ENCODE data around the gene AFF3. TPM values are rescaled to one million over a fixed set of nuclear protein-coding genes. Genes with fewer than 3 reads are reported as not detected.
"Not testable (repeated sequence)": the region's sequence is repeated elsewhere in the genome, so short reads cannot be mapped to it uniquely, and the experiment has no call there.

AFF3 gene
- total and polyA plus RNA-seq, 5 donors, result 4.0 to 22.0 (median 17.8) TPM

DNA sequence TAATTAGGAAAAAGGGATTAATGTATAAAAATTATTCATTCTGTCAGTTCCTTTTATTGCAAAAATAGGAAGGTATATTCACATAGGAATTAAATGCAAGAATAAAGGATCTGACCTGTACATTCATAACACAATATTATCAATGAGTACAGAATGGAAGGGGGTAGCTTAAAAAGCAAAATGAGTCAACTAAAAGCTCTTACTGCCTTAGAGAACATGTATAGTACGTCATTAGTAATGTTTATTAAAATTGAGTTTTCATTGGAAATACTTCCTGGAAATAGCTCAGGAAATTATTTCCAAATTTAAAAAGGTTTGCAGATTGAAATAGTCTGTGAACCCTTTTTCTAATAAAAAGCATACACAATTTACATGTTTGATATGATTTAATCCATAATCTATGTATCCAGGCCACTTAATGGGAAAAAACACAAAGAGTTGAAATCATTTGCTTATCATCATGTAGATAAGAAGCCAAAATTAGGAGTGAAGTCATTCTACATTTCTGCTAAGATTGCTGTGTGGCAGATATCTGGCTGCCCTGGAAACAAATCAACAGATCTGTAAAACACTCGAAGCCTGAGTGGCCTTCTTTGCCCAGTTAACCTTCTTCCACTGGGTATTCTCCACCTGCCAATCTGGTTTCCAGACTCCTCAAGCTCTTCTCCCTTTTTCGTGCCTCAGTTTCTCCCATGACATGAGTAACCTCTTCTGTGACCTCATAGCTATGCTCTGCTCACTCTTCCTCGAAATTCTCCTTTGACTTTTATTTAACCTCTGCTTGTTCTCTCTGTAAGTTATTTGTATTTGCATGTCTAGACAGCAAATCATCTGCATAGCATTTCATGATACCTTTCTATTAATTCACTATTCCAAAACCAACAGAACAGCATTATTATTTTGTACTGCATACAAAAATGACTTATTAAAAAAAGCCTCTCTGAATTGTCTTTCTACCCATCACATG lies 471.3 kb downstream of the AFF3 start:
- Histone ChIP-seq H3K4me1 (ENCODE audit: control insufficient read depth, insufficient read depth, low read length) (peaks cover 3% of the 10 kb centered on the region), H3K27me3 (ENCODE audit: control insufficient read depth, insufficient read depth) (no peaks in the 10 kb centered on the region), H3K27ac (ENCODE audit: low read length) (peak overlapping the region; percentile 77), H3K9me3 (ENCODE audit: control insufficient read depth, low read length) (no peaks in the 10 kb centered on the region), H3K4me3 (ENCODE audit: low read length) (no peak overlapping the region)
- intact Hi-C loops (cut with DNase I), result no loop called here
- 21% methylated on average over 4 of the region's 4 CpGs for WGBS
- DNase-seq, result no peak
- ATAC-seq, result peak; percentile 76 to 77

DNA sequence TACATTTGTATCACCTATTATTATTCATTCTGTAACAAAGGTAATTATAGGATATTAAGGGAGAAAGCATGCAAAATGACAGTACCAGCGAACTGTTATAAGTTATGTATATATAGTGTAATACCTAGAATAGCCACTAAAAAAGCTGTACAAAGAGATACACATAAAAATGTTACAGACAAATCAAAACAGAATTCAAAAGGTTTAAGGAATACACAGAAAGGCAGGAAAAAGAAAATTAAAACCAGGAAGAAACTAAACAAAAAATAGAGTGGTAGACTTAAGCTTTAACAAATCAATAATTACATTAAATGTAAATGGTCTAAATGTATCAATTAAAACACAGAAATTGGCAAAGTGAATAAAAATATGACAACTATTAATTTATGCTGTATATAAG lies 476.1 kb downstream of the AFF3 start:
- no peak overlapping the region for H3K4me3 ChIP-seq (ENCODE audit: low read length)
- 97% methylated on average over 1 of the region's 1 CpG for WGBS
- ATAC-seq, result no peak

DNA sequence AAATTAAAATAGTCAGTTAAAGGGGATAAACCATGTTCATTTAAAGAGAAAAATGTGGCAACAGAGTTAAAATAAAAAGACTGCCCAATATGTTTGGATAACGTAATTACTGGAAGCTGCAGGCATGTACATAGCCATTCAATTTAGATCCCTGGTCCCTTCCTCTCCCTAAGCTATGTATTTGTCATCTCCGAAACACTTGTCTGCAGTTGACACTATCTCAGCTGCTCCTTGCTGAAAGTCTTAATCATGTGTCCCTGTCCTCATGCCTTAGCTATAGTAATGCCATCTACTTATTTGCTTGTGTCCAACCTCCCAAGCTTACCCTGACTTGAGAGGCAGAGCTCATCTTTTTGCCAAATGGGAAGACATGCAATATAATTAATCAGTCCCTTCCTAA lies 478.7 kb downstream of the AFF3 start:
- no peak for DNase-seq
- WGBS, result 69% methylated on average over 2 of the region's 2 CpGs
- no peaks in the 10 kb centered on the region for H3K27me3 ChIP-seq (ENCODE audit: control insufficient read depth, insufficient read depth)
- intact Hi-C loops (cut with DNase I), result no loop called here
- peaks cover 4% of the 10 kb centered on the region for H3K4me1 ChIP-seq (ENCODE audit: control insufficient read depth, insufficient read depth, low read length)
- no peaks in the 10 kb centered on the region for H3K9me3 ChIP-seq (ENCODE audit: control insufficient read depth, low read length)
- H3K4me3 ChIP-seq (ENCODE audit: low read length), result no peak overlapping the region
- ATAC-seq, result no peak
- H3K27ac ChIP-seq (ENCODE audit: low read length), result peak overlapping the region; percentile 62

More for the DNA sequence above, 476.1 kb downstream of the AFF3 start:
- Histone ChIP-seq H3K4me1 (ENCODE audit: control insufficient read depth, insufficient read depth, low read length) (no peaks in the 10 kb centered on the region), H3K9me3 (ENCODE audit: control insufficient read depth, low read length) (no peaks in the 10 kb centered on the region), H3K27me3 (ENCODE audit: control insufficient read depth, insufficient read depth) (no peaks in the 10 kb centered on the region), H3K27ac (ENCODE audit: low read length) (no peak overlapping the region)
- DNase-seq, result no peak
- intact Hi-C loops (cut with DNase I), result no loop called here

DNA sequence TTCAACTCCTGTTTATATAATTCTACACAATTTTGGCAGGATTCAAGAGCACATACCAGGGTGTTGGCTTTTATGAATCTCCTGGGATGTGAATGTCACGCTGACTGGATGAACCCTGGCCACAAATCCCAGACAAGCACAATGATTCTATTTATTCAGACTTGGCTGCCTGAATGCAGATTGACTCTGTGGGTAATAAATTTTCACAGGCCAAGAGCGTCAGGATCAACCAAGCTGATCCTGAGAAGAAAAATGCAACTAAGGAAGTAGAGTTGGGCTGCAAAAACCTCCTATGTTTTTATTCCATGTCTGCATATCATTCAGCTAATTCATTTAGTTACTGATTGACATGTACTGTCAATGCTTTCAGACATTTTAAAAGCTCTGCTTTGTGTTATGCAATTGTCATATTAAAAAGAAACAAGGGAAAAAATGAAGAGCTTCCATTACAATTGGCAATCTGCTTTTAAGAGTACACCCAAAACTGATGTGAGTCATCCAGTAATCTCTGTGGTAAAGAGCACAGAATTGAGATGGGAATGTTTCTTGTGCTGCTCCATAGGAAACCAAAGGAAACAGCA lies 479.5 kb downstream of the AFF3 start:
- Histone ChIP-seq H3K27me3 (ENCODE audit: control insufficient read depth, insufficient read depth) (no peaks in the 10 kb centered on the region), H3K9me3 (ENCODE audit: control insufficient read depth, low read length) (no peaks in the 10 kb centered on the region), H3K27ac (ENCODE audit: low read length) (peak overlapping the region; percentile 17), H3K4me1 (ENCODE audit: control insufficient read depth, insufficient read depth, low read length) (peaks cover 4% of the 10 kb centered on the region), H3K4me3 (ENCODE audit: low read length) (no peak overlapping the region)
- intact Hi-C loops (cut with DNase I), result no loop called here
- ATAC-seq, result peak; percentile 92 to 93
- DNase-seq, result peak in 2 of 3 donors; percentile 29 to 66
- 16% methylated on average over 2 of the region's 2 CpGs for WGBS

DNA sequence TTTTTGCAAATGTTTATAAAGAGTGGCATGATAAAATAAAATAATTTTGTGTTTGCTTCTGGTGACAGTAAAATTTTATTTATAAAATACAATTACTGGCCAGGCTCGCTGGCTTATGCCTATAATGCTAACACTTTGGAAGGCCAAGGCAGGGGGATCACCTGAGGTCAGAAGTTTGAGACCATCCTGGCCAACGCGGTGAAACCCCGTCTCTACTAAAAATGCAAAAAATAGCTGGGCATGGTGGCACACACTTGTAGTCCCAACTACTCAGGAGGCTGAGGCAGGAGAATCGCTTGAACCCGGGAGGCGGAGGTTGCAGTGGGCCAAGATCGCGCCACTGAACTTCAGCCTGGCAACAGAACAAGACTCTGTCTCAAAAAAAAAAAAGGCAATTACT lies 480.6 kb downstream of the AFF3 start:
- H3K27ac ChIP-seq (ENCODE audit: low read length); intact Hi-C loops (cut with DNase I); H3K27me3 ChIP-seq (ENCODE audit: control insufficient read depth, insufficient read depth); H3K9me3 ChIP-seq (ENCODE audit: control insufficient read depth, low read length); H3K4me1 ChIP-seq (ENCODE audit: control insufficient read depth, insufficient read depth, low read length); DNase-seq; H3K4me3 ChIP-seq (ENCODE audit: low read length); ATAC-seq: not testable (repeated sequence)
- 89% methylated on average over 9 of the region's 9 CpGs for WGBS

DNA sequence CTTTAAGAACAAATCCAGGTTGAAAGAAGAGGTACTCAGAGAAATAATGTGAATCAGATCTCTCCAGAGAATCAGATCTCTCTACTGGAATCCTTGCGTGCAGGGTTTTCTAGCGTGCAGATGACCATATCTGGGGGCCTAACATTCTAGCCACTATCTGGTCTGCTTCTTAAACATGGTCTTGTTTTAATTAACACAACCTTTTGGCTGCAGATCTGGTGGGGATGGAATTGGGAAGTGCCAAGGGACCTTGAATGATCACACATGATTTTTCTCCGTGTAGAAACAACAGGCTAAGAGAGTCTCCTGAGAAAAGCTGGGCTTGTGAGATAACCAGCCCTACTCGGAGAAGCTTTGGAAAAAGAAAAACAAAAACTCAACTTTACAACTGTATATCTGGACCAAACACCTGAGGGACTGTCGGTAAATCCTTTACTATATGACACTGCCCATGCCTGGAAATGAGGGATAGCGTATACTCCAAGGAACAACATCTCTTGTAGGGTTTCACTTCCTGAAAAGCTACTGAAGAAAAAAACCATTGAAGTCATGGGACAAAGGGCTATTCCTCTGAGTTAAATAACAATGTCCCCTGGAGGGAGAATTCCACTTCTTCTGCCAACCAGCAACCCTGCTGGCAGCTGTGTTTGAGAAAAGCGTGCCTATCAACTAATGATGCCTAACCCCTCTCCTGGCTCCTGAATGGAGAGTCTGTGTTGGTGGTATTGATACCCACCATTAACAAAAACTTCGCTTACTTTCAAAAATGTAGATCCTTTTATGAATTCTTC lies 481.6 kb downstream of the AFF3 start:
- ATAC-seq (no peak), DNase-seq (peak in 1 of 3 donors; percentile 60)
- H3K9me3 ChIP-seq (ENCODE audit: control insufficient read depth, low read length), result no peaks in the 10 kb centered on the region
- intact Hi-C loops (cut with DNase I), result no loop called here
- peak overlapping the region; percentile 78 for H3K27ac ChIP-seq (ENCODE audit: low read length)
- H3K4me3 ChIP-seq (ENCODE audit: low read length), result no peak overlapping the region
- WGBS, result 57% methylated on average over 8 of the region's 8 CpGs
- H3K4me1 ChIP-seq (ENCODE audit: control insufficient read depth, insufficient read depth, low read length), result peaks cover 4% of the 10 kb centered on the region
- H3K27me3 ChIP-seq (ENCODE audit: control insufficient read depth, insufficient read depth), result no peaks in the 10 kb centered on the region

DNA sequence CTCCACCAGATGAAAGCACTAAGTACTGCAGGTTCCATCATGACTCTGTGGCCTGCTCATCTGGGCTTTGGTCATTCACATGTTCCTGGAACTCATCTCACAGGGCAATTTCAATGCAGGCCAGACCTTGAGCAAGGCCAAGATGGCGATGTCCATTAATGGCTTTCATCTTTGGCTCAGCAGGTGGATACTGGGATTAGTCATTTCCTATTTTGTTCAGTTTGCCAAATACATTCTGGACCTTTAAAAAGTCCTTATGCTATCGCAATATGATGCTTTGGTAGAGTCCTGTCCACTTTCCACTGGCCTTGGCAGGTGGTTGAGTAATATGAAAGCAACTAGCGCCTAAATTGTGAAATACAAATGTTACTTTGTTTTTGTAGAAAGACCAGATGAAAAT lies 482.5 kb downstream of the AFF3 start:
- intact Hi-C loops (cut with DNase I), result loop anchor here in 1 of 4 donors (10.0 kb wide), 1 partner anchor 55 kb away; no protein-coding TSS in a partner anchor
- DNase-seq (no peak), ATAC-seq (peak in 1 of 2 donors; percentile 23)
- H3K4me1 ChIP-seq (ENCODE audit: control insufficient read depth, insufficient read depth, low read length), result peaks cover 4% of the 10 kb centered on the region
- 74% methylated on average over 3 of the region's 3 CpGs for WGBS
- H3K27ac ChIP-seq (ENCODE audit: low read length), result no peak overlapping the region
- H3K9me3 ChIP-seq (ENCODE audit: control insufficient read depth, low read length), result no peaks in the 10 kb centered on the region
- no peaks in the 10 kb centered on the region for H3K27me3 ChIP-seq (ENCODE audit: control insufficient read depth, insufficient read depth)
- H3K4me3 ChIP-seq (ENCODE audit: low read length), result no peak overlapping the region

DNA sequence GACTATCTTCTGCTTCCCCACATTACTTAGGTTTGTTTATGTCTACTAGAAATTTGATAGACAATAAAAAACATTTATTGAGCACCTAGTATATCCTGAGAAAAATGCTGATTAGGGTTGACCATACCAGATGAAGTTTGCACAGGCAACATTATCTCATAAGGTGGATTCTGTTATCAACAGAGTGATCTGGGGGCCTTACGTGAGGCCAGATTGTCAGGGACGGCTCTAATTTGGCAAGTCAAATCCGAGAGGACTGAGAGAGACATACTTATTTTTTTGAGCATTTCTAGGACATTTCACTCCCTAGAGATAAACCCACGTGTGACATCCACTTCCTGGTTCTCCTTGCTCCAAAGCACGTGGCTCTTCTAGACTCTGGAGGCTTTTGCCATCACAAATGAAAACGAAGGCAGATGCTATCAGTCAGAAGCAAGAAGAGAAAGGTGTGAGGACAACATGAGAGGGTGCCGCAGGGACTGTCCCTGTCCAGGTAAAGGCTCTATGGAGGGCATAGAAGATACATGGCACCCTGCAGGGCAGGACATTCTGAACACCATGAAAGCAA lies 484.6 kb downstream of the AFF3 start:
- H3K27ac ChIP-seq (ENCODE audit: low read length), result no peak overlapping the region
- no peak for DNase-seq
- H3K27me3 ChIP-seq (ENCODE audit: control insufficient read depth, insufficient read depth), result no peaks in the 10 kb centered on the region
- ATAC-seq, result no peak
- intact Hi-C loops (cut with DNase I), result loop anchor here in 1 of 4 donors (10.0 kb wide), 1 partner anchor 53 kb away; no protein-coding TSS in a partner anchor
- H3K9me3 ChIP-seq (ENCODE audit: control insufficient read depth, low read length), result no peaks in the 10 kb centered on the region
- no peak overlapping the region for H3K4me3 ChIP-seq (ENCODE audit: low read length)
- peaks cover 4% of the 10 kb centered on the region for H3K4me1 ChIP-seq (ENCODE audit: control insufficient read depth, insufficient read depth, low read length)
- WGBS, result 49% methylated on average over 7 of the region's 7 CpGs

DNA sequence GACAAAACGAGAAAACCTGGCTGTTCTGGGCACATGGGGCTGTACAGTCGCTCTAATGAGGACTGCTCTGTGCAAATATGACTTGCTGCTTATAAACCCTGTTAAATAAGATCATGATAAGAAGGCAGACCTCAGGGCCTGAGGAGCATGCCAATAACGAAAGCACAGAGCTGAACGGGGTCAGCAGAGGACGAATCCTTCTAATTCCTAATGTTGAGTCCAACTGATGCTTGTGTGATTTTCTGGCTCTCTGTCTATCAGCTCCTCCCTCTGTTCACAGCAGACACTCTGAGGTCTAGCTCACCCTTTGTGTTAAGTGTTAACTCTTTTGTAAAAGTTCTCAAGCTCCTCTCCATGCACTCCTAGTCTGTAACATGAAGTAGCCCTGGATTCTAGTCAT lies 485.4 kb downstream of the AFF3 start:
- DNase-seq (no peak), ATAC-seq (peak; percentile 62 to 84)
- intact Hi-C loops (cut with DNase I), result loop anchor here in 1 of 4 donors (10.0 kb wide), 1 partner anchor 52 kb away; no protein-coding TSS in a partner anchor
- Histone ChIP-seq H3K9me3 (ENCODE audit: control insufficient read depth, low read length) (no peaks in the 10 kb centered on the region), H3K4me3 (ENCODE audit: low read length) (no peak overlapping the region), H3K27ac (ENCODE audit: low read length) (peak overlapping the region; percentile 12), H3K27me3 (ENCODE audit: control insufficient read depth, insufficient read depth) (no peaks in the 10 kb centered on the region), H3K4me1 (ENCODE audit: control insufficient read depth, insufficient read depth, low read length) (peaks cover 4% of the 10 kb centered on the region)
- 29% methylated on average over 5 of the region's 5 CpGs for WGBS

DNA sequence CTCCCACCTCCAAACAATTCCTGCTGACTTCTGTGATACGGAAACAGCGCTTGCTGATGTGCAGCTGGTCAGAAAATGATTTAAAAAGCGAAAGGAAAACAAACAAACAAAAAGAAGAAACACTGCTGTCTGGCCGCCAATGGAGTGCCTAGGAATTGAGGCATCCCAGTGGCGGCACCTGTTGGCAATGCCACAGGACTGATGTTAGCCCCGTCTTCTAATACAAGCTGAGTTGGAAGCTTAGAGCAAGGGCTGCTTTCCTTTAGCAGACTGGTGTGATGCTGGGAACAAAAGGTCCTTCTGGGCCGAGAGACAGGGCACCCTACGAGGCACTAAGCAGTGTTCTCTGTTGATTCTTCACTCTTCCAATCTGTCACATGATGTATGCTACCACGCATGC lies 489.0 kb downstream of the AFF3 start:
- no peak for DNase-seq
- no peak overlapping the region for H3K27ac ChIP-seq (ENCODE audit: low read length)
- no peaks in the 10 kb centered on the region for H3K4me1 ChIP-seq (ENCODE audit: control insufficient read depth, insufficient read depth, low read length)
- no peaks in the 10 kb centered on the region for H3K9me3 ChIP-seq (ENCODE audit: control insufficient read depth, low read length)
- no peak overlapping the region for H3K4me3 ChIP-seq (ENCODE audit: low read length)
- H3K27me3 ChIP-seq (ENCODE audit: control insufficient read depth, insufficient read depth), result no peaks in the 10 kb centered on the region
- intact Hi-C loops (cut with DNase I), result loop anchor here in 1 of 4 donors (10.0 kb wide), 1 partner anchor 49 kb away; no protein-coding TSS in a partner anchor
- no peak for ATAC-seq
- 94% methylated on average over 9 of the region's 9 CpGs for WGBS

Data from right cardiac atrium (tissue), 5 donors.